ENCODE results near the gene SOAT2.
"Not testable (repeated sequence)": the region's sequence is repeated elsewhere in the genome, so short reads cannot be mapped to it uniquely, and the experiment has no call there.

GRCh38 chr12:53094796-53095595, 8.3 kb upstream of the SOAT2 start:
- TF ChIP-seq CTCF (optimal IDR thresholded peaks at IDR 0.05 in 1 of 3, IDR thresholded peaks at IDR 0.05 in 1 of 3, conservative IDR thresholded peaks at IDR 0.05 in 1 of 3; ENCODE audit: extremely low read depth in 1 of 3, insufficient read depth in 2 of 3, low read length in 3 of 3); EZH2 (IDR thresholded peaks at IDR 0.05; ENCODE audit: low read length): not testable (repeated sequence)

All from keratinocyte (primary cell).